ENCODE measurements around the gene LMNA.
"Not testable (repeated sequence)": the region's sequence is repeated elsewhere in the genome, so short reads cannot be mapped to it uniquely, and the experiment has no call there.

LMNA gene

GRCh38 chr1:156114101-156114918 lies at the start of gene LMNA:
TSS of gene LMNA (plus strand) at chr1:156114711. CDS start at chr1:156114919, 208 bp downstream.
- DNase-seq (ENCODE audit: low spot score): peak; percentile 96

GRCh38 chr1:156065212-156065611 lies 49.3 kb upstream of the LMNA start:
- no peak for DNase-seq (ENCODE audit: low spot score)

GRCh38 chr1:156065871-156066270 lies 48.6 kb upstream of the LMNA start:
- DNase-seq (ENCODE audit: low spot score): no peak

GRCh38 chr1:156067262-156067661 lies 47.2 kb upstream of the LMNA start:
- no peak for DNase-seq (ENCODE audit: low spot score)

GRCh38 chr1:156069490-156070455 lies 44.7 kb upstream of the LMNA start:
- no peak for DNase-seq (ENCODE audit: low spot score)

GRCh38 chr1:156070548-156070947 lies 44.0 kb upstream of the LMNA start:
- DNase-seq (ENCODE audit: low spot score): no peak

- DNase-seq (ENCODE audit: low spot score): not testable (repeated sequence)
These were observed 43.1 kb upstream of the LMNA start for GRCh38 chr1:156071332-156071816.

GRCh38 chr1:156072251-156072650 lies 42.3 kb upstream of the LMNA start:
- DNase-seq (ENCODE audit: low spot score): no peak

GRCh38 chr1:156073110-156073687 lies 41.3 kb upstream of the LMNA start:
- no peak for DNase-seq (ENCODE audit: low spot score)

- no peak for DNase-seq (ENCODE audit: low spot score)
These were observed 40.8 kb upstream of the LMNA start for GRCh38 chr1:156073740-156074139.

- no peak for DNase-seq (ENCODE audit: low spot score)
These were observed 39.9 kb upstream of the LMNA start for GRCh38 chr1:156074661-156075060.

GRCh38 chr1:156075162-156075561 lies 39.3 kb upstream of the LMNA start:
- no peak for DNase-seq (ENCODE audit: low spot score)

GRCh38 chr1:156075775-156076204 lies 38.7 kb upstream of the LMNA start:
- DNase-seq (ENCODE audit: low spot score): no peak

GRCh38 chr1:156076609-156077429 lies 37.7 kb upstream of the LMNA start:
- no peak for DNase-seq (ENCODE audit: low spot score)

- DNase-seq (ENCODE audit: low spot score): no peak
These were observed 37.1 kb upstream of the LMNA start for GRCh38 chr1:156077430-156077760.

GRCh38 chr1:156078728-156079127 lies 35.8 kb upstream of the LMNA start:
- DNase-seq (ENCODE audit: low spot score): no peak

- DNase-seq (ENCODE audit: low spot score): no peak
These were observed 34.7 kb upstream of the LMNA start for GRCh38 chr1:156079762-156080161.

GRCh38 chr1:156080241-156080862 lies 34.2 kb upstream of the LMNA start:
- no peak for DNase-seq (ENCODE audit: low spot score)

GRCh38 chr1:156080863-156081179 lies 33.7 kb upstream of the LMNA start:
- no peak for DNase-seq (ENCODE audit: low spot score)

- peak; percentile 45 for DNase-seq (ENCODE audit: low spot score)
These were observed 33.2 kb upstream of the LMNA start for GRCh38 chr1:156081180-156081916.

GRCh38 chr1:156081917-156082308 lies 32.6 kb upstream of the LMNA start:
- DNase-seq (ENCODE audit: low spot score): peak; percentile 20
